Limb (tissue), 2 donors: ENCODE data around the gene ZC3H12C.

Experiments
- DNase-seq, 2 donors: peaks; one replicate each; pipeline ENCODE4 v3.0.0-alpha.2; 2016; ENCODE audit errors: extremely low spot score in 2 of 2

The ZC3H12C gene

GRCh38 chr11:110076371-110076965 is 16.7 kb upstream of the ZC3H12C start:
- DNase-seq: no peak

- no peak for DNase-seq
Measured at GRCh38 chr11:110077346-110077745, 15.8 kb upstream of the ZC3H12C start.

- no peak for DNase-seq
Measured at GRCh38 chr11:110077831-110078325, 15.3 kb upstream of the ZC3H12C start.

GRCh38 chr11:110078923-110079544 is 14.2 kb upstream of the ZC3H12C start:
- DNase-seq: no peak

- DNase-seq: no peak
Measured at GRCh38 chr11:110079726-110080125, 13.5 kb upstream of the ZC3H12C start.

- DNase-seq: no peak
Measured at GRCh38 chr11:110081462-110082376, 11.5 kb upstream of the ZC3H12C start.

GRCh38 chr11:110082899-110083298 is 10.3 kb upstream of the ZC3H12C start:
- DNase-seq: no peak

GRCh38 chr11:110085255-110085838 is 7.8 kb upstream of the ZC3H12C start:
- no peak for DNase-seq

GRCh38 chr11:110086892-110087309 is 6.3 kb upstream of the ZC3H12C start:
- no peak for DNase-seq

GRCh38 chr11:110087812-110088534 is 5.2 kb upstream of the ZC3H12C start:
- no peak for DNase-seq

GRCh38 chr11:110088535-110089344 is 4.5 kb upstream of the ZC3H12C start:
- DNase-seq: no peak

GRCh38 chr11:110089617-110090282 is 3.4 kb upstream of the ZC3H12C start:
- DNase-seq: no peak

- no peak for DNase-seq
Measured at GRCh38 chr11:110090466-110091026, 2.6 kb upstream of the ZC3H12C start.

- no peak for DNase-seq
Measured at GRCh38 chr11:110092111-110092514, 1.1 kb upstream of the ZC3H12C start.

GRCh38 chr11:110093407-110094297 is 460 bp downstream of the ZC3H12C start:
- peak; percentile 76 to 83 for DNase-seq

GRCh38 chr11:110094298-110095285 is 1.4 kb downstream of the ZC3H12C start:
- DNase-seq: no peak

GRCh38 chr11:110095554-110095953 is 2.4 kb downstream of the ZC3H12C start:
- no peak for DNase-seq
